Hematopoietic multipotent progenitor cell treated with erythropoietin and hydrocortisone succinate and interleukin-3 and kit ligand, for 4 days (in vitro differentiated cells): ENCODE data around the gene GRID1.

Experiments used
- DNase-seq: peaks from one replicate; pipeline ENCODE4 v3.0.0-alpha.2; 2015

The GRID1 gene

DNA sequence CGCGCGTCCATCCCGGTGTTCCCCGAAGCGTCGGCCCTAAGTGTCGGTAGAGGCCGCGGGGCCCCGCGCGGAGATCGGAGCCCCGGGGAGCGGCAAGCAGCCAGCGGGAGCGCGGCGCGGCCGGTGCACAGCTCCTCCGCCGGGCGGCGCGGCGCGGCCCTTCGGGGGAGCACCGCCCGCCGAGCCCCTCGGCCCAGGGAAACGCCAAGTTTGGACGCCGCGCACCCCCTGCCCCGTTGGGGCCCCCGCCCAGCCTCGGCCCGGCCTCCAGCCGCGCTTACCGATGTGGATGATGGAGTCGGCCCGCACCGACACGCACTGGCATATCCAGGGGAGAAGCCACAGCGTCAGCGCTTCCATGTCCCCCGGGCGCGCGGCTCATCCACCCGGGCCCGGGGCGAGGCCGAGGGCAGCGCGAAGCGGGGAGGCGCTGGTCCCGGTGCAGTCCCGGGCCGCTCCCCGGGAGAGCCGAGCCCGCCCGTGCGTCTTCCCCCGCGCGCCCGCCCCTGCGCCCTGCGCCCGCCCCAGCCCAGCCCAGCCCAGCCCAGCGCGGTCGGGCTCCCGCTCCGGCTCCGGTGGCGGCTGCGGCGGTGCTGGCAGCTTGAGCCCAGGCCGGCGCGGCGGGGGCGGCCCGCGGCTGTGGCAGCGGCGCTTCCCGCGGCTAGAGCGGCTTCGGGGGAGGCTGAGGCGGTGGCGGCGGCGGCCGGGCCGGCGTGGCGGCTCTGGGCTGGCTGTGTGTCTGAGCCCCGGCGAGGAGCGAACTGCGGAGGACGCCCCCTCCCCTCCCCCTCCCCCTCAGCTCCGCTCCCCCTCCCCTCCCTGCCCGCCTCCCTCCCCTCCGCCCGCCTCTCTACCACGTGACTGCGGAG lies at the start of gene GRID1:
GRID1 (minus strand) TSS at position 763 of the 869 bp plus-strand sequence.
- no peak for DNase-seq

DNA sequence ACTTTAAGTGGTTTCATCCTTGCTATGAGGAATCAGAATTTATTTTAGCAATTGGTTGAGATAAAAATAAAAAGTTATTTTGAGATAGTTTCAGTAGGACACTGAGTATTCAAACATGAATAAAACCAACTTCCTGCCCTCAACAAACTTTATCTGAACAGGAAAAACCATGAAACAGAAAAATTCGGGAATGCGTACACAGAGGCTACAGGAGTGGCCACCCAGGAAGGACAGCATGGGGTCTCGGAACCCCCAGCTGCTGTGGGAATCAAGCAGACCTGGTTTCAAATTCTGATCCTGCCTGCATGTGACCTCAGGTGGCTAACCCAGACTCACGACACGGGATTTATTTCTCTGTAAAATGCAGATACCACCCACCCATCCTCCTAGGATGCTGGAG lies 49.0 kb upstream of the GRID1 start:
- DNase-seq: no peak

DNA sequence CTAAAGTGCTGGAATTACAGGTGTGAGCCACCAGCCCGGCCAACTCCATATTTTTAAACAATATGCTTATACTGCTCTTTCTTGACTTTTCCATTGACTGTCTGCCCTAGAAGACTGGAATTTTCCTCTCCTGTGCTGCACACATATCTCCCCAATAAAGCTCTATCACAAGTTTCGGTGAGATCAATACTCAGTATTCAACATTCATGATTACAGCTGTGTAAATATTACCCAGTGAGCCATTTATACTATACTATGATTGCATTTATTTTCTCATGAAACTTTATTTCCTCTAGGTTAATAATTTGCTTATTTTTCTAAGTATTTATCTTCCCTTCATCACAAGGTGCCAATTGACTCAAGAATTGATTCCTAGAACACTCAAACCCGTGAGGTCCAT lies 48.5 kb upstream of the GRID1 start:
- DNase-seq: no peak

DNA sequence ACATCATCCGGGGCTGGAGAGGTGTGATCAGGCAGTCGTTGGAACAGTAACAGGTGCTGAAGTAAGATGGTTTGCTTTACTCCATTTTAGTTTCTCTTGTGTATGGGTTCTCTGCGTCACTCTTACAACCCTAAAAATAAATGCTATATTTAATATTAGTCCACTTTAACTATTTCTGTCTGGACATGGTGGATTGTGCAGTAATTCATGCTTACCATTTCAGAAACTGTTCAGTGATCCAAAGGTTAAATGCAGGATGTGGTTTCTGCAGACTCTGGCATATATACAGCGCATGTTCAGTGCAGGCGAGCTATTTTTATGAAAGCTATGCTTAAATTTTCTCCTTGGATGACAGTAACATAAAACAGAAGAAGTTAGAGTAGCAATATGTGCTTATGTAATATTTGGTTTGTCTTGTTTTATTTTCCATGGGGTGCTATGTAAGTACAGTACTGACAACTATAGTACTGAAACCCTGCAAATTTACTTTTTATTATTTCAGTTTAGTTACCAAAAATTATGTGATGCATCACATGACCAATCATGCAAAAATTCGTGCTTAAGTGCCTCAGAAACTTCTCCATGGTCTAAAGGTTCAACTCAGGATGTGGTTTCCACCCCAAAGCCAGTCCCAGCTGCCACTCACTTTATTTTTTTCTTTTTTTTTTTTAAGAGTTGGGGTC lies 46.6 kb upstream of the GRID1 start:
- DNase-seq: peak; percentile 55

DNA sequence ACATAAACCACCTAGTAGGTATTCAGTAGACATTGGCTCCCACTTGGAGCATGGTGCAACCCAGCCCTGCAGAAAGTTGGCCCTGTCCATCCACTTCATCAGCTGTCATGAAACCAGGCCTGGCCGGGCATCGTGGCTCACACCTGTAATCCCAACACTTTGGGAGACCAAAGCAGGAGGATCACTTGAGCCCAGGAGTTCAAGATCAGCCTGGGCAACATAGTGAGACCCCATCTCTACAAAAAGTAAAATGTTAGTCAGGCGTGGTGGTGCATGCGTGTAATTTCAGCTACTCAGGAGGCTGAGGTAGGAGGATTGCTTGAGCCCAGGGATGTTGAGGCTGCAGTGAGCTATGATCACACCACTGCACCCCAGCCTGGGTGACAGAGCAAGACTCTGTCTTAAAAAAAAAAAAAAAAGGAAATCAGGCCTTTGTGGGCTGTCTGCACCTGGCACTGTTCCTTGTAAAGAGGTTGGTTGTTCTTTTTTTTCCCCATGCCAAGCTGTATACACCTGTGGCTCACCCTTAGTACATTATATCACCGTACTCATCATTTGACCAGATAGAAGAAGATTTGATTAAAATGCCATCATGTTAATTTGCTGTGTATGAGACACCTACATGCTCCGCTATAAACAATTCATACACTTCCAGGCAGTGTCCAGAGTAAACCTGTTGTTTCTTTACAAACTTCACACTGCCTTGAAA lies 45.4 kb upstream of the GRID1 start:
- no peak for DNase-seq

DNA sequence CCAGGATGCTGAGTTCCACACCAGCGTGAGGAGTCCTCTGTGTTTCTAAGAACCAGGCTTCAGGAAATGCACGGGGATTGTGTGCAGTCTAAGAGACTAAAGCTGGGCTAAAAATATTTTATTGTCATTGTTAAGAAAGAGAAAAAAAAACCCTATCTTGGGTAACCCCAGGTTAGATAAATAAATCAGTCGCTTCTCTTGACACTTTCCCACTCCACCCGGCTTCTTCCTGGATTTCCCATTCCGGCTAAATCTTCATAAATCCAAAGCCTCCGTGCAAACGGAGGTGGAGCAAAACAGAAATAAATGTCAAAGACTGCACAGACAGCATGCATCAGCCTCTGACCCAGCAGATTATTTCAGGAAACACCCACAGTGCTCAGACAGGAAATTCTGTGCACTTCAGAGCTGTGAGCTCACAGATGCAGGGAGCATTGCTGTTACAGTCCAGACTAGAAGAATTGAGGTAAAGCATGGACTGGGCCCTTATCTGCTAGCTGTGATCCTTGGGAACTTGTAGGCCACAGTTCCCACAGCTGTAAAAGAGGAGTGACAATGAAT lies 44.8 kb upstream of the GRID1 start:
- DNase-seq: peak; percentile 68

DNA sequence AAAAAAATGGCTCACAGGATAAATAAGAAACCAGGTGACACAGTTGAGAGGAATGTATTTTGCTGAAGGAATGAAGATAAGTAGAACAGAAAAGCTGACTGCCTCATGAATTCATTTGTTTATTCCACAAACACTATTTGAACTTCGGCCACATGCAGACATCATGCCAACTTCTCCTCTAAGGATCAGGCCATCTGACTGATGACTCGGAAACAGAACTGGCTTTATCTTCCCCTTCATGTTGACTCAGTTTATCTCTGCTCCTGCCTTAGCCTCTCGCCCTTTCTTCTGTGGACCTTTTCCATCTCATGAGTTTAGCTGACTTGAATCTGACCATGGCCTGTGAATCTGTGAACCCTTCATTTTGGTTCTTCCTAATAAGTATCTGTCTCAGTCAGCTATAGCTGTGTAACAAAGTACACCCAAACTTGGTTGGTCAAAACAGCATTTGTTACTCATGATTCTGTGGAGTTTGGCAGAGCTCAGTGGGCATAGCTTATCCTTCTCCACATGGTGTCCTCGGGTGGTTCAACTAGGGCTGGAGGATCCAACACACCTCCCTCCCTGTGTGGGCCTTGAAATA lies 44.0 kb upstream of the GRID1 start:
- DNase-seq: no peak

DNA sequence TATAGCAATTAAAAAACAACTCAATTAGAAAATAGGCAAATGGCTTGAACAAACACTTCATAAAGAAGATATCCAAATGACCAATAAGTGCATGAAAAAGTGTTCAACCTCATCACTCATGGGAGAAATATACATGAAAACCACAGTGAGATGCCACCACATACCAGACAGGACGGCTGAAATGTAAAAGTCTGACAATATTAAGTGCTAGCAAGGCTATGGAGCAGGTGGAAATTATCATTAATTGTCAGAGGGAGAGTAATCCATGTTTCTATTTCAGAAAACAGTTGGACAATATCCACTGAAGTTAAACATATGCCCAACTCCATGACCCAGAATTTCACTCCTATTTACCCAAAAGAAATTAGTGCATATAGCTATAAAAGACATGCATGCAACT lies 42.6 kb upstream of the GRID1 start:
- no peak for DNase-seq

DNA sequence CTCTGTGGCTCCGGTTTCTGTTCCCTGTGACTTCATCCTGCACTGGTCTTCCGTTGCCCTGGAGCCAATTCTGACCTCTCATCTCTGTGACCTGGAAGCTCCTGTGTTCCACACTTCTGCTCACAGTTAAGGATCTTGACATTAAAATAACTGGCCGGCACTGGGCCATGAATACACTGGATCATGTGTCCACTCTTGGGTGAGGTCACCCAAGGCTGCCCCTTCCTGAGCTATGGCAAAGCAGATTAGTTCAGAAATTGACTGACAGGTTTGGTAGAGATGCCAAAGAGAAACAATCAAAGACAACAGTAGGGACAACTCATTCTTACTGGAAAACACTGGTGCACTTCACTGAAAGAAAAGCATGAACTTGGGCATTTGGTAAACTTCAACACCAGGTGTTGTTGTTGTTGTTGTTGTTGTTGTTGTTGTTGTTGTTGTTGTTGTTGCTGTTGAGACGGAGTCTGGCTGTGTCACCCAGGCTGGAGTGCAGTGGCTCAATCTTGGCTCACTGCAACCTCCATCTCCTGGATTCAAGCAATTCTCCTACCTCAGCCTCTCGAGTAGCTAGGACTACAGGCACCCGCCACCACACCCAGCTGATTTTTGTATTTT lies 36.7 kb upstream of the GRID1 start:
- DNase-seq: no peak

DNA sequence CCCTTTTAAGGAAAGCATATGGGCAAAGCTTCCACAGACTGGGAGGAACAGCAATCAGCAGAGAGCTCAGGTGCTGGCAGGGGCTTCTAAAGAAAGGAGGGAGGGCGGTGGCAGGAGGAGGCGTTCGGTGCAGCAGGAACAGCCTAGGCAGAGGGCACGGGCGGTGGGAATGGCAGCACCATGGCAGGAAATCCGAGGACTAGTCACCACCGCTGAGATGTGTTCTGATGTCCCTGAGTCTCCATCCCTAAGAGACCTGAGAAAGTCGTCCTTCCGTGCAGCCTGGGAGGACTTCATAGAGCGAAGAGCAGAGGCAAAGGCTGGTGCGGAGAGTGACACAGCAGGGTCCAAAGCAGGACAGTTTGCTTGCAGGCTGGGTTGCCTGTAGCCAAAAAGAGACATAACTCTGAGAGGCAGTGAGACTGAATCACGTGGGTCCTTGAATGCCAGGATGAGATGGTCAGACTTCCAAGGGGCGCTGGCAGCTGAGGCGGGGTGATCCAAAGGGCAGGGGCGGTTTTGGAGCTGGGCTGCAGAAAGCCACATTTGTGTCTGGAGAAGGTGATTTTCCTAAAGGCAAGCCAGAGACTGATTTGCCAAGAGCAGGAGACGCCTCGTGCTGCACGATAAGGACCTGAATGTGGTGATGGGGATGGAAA lies 35.8 kb upstream of the GRID1 start:
- no peak for DNase-seq

DNA sequence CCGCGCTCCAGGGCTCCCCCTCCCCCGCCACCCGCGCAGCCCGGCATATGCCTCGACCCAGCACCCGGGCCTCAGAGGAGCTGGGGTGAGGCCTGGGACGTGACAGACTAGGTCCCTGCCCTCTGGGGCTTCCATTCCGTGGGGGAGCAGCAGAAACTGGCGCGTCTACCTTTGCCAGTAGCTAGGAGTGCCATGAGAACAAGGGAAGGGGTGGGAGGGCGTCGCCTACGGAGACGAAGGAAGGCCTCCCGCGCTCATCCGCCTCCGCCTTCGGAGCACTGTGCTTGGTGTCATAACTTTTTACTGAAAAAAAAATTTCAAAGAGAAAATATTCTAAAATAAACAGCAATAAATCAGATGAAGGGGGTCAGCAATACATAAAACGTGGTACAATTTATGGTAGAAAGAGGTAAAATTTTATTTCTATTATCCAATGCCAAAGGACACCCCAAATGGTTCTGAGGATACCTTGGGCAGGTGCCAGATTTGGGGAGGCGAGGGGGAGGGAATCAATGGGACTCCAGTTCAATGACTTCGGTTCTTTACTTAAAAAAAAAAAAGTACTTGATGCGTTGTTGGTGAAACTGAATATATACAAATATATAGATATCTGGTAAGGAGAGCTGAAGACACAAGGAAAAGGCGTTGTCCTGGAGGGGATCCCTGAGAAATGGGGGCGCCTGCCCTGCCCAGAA lies 35.1 kb upstream of the GRID1 start:
- DNase-seq: no peak

DNA sequence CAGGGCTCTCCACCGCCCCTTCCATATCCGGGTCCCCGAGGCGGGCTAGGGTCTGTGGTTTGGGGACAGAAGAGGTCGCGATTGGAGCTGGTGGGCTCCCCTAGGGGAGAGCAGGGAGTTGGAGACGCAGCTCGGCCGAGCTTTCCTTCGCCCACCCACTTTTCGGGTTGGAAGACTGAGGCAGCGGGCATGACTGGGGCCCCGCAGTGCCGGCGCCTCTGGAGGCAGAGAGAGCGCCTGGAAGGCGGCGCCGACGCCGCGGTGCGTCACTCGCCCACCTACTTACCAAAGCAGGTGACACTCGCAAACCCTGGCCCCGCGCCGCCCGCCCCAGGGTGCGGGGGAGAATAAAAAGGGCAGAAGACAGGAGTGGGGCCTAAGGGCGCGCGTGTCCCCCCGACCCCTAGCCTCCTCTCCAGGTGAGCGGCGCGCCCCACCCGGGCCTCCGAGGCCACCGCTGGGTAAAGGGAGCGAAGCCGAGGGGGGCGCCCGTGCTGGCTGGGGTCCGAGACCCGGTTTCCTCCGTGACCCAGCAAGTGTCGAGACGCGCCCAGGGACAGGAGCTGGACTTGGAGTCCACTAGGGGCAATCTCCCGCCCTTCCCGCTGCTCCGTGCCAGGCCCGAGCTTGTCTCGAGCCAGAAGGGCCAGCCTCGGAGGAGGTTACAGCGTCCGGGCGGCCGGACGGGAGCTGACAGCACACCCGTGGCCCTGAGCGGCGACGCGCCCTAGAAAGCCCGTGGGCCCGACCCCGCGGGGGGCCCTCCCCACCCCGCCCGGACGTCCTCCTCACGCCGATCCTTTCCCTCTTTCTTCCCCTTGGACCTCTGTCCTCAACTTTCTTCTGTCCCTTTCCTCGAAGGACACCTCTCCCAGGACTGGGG lies 34.4 kb upstream of the GRID1 start:
- peak; percentile 39 for DNase-seq

DNA sequence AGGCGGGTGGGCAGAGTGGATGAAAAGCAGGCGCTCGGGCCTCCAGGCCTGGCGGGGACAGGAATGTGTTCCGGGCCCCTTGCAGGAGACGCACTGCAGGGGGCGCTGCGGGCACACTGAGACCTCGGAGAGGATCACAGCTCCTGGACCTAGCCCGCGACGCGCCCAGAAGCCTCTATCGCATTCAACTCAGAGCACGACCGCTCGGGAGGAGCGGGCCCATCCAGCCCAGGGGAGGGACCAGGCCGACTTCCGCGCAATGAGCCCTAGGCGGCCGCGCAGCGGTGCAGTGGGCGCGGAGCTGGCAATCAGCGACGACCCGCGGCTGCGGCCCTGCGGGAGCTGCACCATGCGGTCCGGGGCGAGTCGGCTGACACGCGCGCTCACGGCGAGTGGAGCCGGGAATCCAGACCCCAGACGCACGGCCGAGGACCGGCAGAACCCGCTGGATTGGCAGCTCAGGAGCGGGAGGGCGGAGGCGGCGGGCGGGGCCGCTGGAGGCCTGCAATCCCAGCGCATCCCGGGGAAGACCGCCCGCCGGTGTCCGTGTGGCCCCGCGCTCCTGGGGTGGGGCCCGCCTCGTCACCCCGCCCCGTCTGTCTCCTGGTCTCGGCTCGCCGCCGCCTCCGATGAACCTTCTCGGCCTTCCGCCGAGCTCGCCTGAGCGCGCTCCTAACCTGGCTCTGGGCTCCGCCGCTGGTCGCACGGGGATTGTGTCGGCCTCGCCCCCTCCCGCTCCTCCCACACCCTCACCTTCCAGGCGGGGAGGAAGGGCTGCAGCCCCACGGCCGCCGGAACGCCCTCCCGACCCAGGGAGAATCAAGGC lies 33.5 kb upstream of the GRID1 start:
- DNase-seq: peak; percentile 98

DNA sequence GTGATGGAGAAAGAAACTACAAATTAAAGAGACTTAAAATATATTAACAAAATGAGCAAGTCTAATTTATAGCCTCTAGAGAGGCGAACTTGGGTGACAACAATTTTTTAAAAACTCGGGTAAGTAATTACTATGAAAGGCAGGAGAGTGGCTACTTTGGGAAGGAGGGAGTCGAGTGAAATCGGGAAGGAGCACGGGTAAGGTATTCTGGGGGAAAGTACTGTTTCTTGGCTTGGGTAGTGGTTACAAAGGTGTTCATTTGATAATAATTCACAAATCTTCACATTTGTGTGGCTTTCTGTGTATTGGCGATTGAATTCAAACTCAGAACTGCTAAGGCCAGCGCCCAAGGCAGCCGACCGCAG lies 32.9 kb upstream of the GRID1 start:
- DNase-seq: no peak

DNA sequence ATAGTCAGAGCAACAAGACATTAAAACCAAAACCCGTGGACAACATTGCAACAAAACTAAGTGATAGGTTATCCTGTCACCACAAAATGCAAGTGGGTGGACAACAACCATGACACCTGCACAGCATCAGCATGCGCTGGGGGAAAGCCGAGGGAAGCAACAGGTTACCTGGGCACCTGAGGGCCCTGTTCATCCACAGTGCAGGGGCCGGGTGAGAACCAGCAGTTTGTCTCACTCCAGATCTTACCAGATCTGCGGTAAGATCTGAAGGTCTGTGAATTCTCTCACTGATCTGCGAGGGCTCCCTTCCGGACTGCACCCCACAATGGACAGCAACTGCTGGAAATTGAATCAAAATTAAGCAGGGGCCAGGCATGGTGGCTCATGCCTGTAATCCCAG lies 30.5 kb upstream of the GRID1 start:
- no peak for DNase-seq

DNA sequence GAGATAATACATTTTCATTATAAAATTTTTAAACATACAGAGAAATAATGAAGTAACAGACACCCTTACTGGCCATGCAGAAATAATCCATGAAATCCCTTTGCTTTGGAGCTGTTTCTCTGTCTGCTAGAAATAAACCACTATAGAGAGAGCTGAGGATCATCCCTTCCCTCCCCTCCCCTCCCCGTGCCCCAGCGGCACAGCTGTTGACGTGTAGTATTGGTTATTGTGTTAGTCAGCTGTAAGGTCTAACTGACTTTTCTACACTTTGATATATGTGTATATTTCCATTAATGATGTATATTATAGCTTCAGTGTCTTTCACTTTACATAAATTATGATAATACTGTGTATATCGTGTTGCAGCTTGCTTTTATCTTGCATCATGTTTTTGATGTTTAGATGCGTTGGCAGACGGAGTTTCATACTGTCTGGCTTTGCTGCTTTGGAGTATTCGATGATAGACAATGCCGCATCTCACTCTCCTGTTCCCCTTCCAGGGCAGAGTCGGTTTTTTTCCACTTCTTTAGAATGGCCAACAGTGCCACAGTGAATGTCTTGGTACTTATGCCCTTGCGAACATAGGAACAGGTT lies 27.4 kb upstream of the GRID1 start:
- no peak for DNase-seq

DNA sequence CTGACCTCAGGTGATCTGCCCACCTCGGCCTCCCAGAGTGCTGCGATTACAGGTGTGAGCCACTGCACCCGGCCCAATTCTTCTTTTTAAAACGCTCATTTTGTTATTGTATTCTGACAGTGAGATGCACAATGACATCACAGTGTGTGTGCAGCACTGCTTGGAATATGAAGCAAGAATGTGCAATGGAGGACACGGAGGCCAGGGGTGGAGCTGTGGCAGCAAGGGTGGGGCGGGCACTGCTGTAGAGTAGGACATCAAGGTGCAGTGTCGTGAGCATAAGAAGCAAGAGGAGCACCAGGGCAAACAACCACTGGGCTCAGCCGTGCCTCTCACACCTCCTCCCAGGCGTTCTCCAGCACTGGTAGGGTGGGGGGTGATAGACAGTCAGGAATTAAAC lies 26.8 kb upstream of the GRID1 start:
- no peak for DNase-seq

DNA sequence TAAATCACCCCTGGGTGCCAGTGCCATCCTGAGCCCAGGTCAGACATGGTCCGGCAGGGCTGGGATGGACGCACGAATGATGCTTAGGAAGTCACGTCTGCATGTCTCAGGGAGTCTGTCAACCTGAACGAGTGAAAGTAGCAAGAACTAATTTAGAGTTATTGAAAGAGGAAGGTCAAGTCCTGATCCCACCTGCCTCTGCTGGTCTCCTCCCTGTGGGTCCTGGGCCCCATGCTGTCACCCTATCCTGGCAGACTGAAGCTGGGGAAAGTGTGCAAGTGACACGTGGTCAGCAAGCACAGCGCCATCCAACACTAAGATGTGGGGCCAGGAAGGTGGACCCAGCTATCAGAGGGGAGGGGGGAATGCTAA lies 26.1 kb upstream of the GRID1 start:
- no peak for DNase-seq
